Fibroblast of villous mesenchyme (primary cell): ENCODE results near the gene APP. TPM values are rescaled to one million over a fixed set of nuclear protein-coding genes. Genes with fewer than 3 reads are reported as not detected.

Experiments
- DNase-seq: peaks from one replicate; pipeline ENCODE4 v3.0.0-alpha.2; 2010; ENCODE audit warnings: low read depth
- H3K4me3 ChIP-seq: 2 replicates; pipeline ENCODE4 v1.5.1; 2011; ENCODE audit warnings: low read depth, mild to moderate bottlenecking, low read length
- CTCF ChIP-seq: IDR thresholded peaks from 2 replicates; pipeline ENCODE4 v1.5.1; 2012; ENCODE audit warnings: low read depth, mild to moderate bottlenecking, low read length; ENCODE audit not compliant: insufficient read depth
- small RNA-seq: library from RNA; depleted of rRNA; stranded (forward); fragments of <200 nt; gene quantifications from one replicate; pipeline ENCODE3, GENCODE V24; 2012
- total RNA-seq: library from RNA; depleted of rRNA; stranded (reverse); fragments of >200 nt; gene quantifications from 2 replicates; pipeline ENCODE4 v1.2.3, GENCODE V29; 2012

The APP gene
- total RNA-seq, 1 donor, result 353 TPM

GRCh38 chr21:25842925-25843324 is 327.6 kb downstream of the APP start:
- DNase-seq, result no peak
- H3K4me3 ChIP-seq, result no peak overlapping the region
- TF ChIP-seq CTCF, result no peak

- H3K4me3 ChIP-seq, result no peak overlapping the region
- no peak for TF ChIP-seq CTCF
- no peak for DNase-seq
These were observed 331.8 kb downstream of the APP start for GRCh38 chr21:25838809-25839208.

GRCh38 chr21:25837533-25838265 is 332.9 kb downstream of the APP start:
- no peak for TF ChIP-seq CTCF
- no peak overlapping the region for H3K4me3 ChIP-seq
- DNase-seq, result peak; percentile 88

- DNase-seq, result no peak
- H3K4me3 ChIP-seq, result no peak overlapping the region
- TF ChIP-seq CTCF, result no peak
These were observed 334.2 kb downstream of the APP start for GRCh38 chr21:25836396-25836795.

- DNase-seq, result no peak
- H3K4me3 ChIP-seq, result no peak overlapping the region
- no peak for TF ChIP-seq CTCF
These were observed 336.2 kb downstream of the APP start for GRCh38 chr21:25834381-25834780.

- no peak for DNase-seq
- no peak for TF ChIP-seq CTCF
- no peak overlapping the region for H3K4me3 ChIP-seq
These were observed 339.1 kb downstream of the APP start for GRCh38 chr21:25831300-25831960.

Small RNA genes within 50 kb of the gene (small RNA-seq; reads per million reads assigned to genes)
- gene RNU6-123P (not detected), gene RNU6-926P (not detected)
